ENCODE results near the gene PARD6B. TPM values are rescaled to one million over a fixed set of nuclear protein-coding genes. Genes with fewer than 3 reads are reported as not detected.
A peak's percentile ranks its signal among the peaks of the same experiment; 100 is the strongest.
"Not testable (repeated sequence)": the region's sequence is repeated elsewhere in the genome, so short reads cannot be mapped to it uniquely, and the experiment has no call there.

Gene PARD6B, protein sequence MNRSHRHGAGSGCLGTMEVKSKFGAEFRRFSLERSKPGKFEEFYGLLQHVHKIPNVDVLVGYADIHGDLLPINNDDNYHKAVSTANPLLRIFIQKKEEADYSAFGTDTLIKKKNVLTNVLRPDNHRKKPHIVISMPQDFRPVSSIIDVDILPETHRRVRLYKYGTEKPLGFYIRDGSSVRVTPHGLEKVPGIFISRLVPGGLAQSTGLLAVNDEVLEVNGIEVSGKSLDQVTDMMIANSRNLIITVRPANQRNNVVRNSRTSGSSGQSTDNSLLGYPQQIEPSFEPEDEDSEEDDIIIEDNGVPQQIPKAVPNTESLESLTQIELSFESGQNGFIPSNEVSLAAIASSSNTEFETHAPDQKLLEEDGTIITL
- polyA plus RNA-seq (ENCODE audit: insufficient read length in 3 of 3): 10 to 100 TPM; 20.7 to 26.7 (median 24.4) TPM

DNA sequence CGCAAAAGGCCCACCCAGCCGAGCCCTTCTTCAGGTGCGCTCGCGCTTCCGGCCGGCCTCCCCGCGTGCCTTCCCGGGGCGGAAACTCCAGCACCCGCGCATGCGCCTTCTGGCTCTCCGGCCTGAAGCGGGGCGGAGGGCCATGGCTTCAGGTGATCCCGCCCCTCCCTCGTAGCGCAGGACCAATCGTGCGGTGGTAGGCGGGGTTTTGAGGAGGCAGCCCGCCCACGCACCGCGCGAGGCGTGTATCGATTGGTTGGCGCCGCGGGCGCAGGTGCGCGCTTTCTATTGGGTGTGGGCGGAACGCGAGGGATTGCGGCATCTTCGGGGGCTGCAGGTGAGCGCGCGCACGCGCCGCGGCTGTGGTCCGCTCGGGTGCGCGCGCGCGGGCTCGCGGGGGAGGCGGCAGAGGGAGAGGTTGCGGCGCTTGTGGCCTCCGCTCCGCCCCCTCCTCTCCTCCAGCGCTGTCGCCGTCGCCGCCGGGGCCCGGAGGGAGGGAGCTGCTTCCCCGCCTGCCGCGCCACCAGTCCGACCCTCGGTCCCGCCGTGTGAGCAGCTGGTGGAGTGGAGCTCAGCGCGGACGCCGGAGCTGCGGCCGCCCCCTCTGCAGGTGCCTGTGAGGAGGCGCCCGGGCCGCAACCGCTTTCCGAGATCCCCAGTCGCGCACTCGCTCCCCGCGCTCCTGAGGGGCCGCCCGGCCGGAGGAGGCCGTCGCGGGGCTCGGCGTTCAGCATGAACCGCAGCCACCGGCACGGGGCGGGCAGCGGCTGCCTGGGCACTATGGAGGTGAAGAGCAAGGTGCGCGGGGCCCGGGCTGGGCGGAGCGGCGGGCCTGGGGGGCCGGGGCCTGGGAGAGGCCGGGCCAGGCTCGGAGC lies at the start of gene PARD6B:
Gene PARD6B (plus strand): TSS at position 526 of the 875 bp plus-strand sequence. CDS start 207 bp downstream, at position 733.
- peak; percentile 93 to 95 (median 94) for DNase-seq (ENCODE audit: low read depth in 3 of 3, low spot score in 2 of 3)

DNA sequence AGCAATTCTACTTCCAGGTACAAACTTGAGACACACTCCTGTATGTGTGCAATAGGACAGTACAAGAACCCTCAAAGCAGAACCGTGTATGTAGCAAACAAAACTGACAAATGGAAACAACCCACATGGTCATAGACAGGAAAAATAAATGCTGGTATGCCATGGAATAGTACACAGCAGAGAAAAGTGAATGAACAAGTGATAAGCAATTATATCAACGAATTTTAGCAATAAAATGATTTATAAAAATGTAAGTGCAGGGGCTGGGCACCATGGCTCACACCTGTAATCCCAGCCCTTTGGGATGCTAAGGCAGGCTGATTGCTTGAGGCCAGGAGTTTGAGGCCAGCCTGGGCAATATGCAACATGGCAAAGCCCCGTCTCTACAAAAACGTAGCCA lies 49.3 kb upstream of the PARD6B start:
- no peak for DNase-seq (ENCODE audit: low read depth in 3 of 3, low spot score in 2 of 3)

DNA sequence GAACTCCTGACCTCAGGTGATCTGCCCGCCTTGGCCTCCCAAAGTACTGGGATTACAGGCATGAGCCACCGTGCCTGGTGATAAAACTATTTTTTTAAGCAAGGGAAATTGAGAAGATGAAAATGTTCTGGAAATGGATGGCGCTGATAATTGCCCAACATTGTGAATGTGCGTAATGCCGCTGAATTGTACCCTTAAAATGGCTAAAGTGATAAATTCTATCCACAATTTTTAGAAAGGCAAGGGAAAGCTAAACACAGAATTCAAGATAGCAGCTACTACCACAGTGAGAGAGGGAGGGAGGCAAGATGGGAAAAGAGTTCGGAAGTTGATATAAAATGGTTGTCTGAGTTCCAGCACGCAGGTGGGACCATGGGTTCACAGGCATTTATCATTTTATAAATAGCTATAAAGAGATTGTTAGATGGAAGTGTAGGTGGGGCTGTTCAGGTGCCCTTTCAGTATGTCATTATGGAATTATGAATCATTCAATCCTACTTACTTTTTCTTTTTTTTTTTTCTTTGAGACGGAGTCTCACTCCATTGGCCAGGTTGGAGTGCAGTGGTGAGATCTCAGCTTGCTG lies 48.3 kb upstream of the PARD6B start:
- no peak for DNase-seq (ENCODE audit: low read depth in 3 of 3, low spot score in 2 of 3)

DNA sequence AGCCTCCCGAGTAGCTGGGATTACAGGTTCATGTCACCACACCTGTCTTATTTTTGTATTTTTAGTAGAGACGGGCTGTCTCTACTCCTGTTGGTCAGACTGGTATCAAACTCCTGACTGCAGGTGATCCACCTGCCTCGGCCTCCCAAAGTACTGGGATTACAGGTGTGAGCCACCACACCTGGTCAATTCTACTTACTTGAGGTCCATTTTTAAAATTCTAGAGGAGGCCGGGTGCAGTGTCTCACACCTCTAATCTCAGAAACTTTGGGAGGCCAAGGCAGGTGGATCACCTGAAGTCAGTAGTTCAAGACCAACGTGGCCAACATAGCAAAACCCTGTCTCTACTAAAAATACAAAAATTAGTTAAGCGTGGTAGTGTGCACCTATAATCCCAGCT lies 47.8 kb upstream of the PARD6B start:
- DNase-seq (ENCODE audit: low read depth in 3 of 3, low spot score in 2 of 3): no peak

DNA sequence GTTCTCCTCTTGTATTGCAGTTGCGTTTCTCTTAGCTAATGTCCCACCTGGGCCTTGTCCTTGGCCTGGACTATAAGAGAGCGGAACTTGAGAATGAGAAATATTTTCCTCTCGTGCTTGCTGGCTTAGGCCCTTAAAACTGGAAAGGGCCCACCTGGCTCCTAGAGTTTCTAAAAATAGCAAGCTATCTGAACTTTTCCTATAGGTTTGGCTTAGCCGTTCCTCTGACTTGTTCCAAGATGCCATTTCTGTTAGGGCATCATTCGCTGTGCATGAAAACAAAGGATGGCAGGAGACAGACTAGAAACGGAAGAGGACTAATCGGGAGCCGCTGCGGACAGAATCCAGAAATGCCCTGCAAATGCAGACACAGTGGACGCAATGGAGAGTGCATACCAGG lies 44.6 kb upstream of the PARD6B start:
- no peak for DNase-seq (ENCODE audit: low read depth in 3 of 3, low spot score in 2 of 3)

DNA sequence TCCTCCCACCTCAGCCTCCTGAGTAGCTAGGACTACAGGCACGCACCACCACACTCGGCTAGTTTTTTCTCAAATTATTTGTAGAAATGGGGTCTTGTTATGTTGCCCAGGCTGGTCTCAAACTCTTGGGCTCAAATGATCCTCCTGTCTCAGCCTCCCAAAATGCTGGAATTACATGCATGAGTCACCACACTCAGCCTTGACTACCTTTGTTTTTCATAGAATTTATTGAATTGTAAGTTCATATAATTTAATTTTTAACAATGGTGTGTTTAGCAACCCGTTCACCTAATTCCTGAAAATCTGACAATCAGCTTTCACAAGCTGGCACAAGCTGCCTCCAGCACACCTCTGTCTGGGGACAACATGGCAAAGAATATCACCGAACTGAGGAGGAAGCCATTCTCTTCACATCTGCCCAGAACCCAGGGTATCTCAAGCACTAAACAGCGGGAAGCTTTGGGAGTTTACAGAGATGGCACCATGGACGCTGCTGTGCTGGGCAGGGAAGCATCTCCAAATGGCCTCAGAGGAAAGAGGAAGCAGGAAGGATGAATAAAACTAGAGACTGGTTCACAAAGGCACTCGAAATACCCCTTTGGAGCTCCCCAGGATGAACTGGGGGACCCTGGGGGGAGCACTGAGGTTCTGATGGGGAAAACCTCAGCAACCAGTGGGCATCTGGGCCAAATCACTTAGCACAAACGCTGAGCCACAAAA lies 43.0 kb upstream of the PARD6B start:
- no peak for DNase-seq (ENCODE audit: low read depth in 3 of 3, low spot score in 2 of 3)

DNA sequence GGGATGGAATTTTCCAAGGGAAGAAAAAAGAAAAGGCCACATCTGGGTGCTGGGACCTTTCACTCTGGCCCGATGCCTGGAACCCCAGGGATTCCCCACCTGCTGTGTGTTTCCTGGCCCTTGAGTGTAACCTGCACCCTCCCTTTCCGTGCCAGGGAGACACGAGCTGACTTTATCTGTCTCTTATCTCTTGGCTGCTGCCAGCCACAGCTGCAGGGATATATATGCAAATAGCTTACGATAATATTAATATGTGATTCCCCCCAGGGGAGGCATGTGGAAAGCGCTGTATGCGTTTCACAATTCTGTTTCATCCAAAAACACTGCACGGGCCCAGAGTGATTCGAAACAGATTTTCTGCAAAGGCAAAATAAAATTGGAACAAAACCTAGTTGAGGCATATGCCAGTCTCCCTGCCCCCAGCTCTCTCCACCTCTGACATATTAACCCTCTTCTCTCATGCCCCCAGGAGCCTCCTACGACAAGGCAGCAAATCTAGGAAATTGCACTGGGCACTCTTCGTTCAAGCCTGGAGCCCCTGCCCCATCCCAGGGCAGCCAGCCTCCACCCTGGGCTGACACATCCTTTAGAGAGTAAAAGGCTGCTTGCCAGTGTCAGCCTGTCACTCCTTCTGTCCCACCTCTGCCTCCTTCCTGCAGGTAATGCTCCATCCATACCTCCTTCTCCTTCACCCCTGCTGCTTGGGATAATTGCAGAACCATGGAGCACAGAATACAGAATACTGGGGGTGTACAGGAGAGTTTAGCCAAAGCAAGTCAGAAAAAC lies 41.3 kb upstream of the PARD6B start:
- no peak for DNase-seq (ENCODE audit: low read depth in 3 of 3, low spot score in 2 of 3)

DNA sequence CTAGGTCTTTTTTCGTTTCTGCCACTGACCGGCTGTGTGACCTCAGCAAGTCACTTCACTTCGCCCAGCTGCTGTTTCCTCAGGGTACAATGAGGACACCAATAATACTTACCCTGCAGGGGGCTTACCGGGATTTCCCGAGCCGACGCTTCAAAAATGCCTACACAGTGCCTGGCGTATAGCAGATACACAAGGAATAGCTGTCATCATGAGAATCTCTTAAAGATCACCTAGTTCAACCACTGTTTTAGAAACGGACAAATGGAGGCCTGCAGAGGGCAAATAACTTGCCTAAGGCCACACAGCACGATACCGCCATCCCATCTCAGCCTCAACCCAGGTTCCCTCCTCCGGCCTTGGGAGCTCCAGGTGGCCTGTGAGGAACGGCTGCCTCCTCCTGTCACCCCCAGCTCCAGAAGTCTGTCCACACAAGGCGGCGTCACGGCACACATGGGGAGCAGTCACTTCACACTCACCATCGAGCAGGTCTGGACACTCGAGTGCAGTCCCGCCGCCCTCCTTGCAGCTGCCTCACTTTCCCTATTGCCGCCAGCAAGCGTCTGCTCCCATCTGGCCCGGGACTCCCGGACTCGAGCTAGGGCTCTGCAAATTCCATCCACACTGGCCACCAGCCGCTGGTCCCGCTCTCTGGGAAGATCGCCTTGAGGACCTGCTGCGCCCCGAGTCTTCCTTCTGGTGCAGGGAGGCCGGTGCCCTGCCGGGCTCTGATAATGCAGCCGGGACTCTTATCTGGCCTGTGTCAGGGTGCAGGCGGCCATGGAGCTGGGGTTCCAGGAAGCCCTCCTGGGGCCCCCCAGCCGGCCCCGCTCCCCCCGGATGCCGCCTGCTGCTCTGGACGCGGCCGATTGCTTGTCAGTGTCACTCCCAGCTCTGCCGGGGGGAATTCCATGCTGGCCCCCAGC lies 40.5 kb upstream of the PARD6B start, which contains the start of gene RIPOR3:
Gene RIPOR3 (minus strand): TSS at position 893 of the 923 bp plus-strand sequence. CDS start 414 bp downstream, at position 479.
- DNase-seq (ENCODE audit: low read depth in 3 of 3, low spot score in 2 of 3): no peak

DNA sequence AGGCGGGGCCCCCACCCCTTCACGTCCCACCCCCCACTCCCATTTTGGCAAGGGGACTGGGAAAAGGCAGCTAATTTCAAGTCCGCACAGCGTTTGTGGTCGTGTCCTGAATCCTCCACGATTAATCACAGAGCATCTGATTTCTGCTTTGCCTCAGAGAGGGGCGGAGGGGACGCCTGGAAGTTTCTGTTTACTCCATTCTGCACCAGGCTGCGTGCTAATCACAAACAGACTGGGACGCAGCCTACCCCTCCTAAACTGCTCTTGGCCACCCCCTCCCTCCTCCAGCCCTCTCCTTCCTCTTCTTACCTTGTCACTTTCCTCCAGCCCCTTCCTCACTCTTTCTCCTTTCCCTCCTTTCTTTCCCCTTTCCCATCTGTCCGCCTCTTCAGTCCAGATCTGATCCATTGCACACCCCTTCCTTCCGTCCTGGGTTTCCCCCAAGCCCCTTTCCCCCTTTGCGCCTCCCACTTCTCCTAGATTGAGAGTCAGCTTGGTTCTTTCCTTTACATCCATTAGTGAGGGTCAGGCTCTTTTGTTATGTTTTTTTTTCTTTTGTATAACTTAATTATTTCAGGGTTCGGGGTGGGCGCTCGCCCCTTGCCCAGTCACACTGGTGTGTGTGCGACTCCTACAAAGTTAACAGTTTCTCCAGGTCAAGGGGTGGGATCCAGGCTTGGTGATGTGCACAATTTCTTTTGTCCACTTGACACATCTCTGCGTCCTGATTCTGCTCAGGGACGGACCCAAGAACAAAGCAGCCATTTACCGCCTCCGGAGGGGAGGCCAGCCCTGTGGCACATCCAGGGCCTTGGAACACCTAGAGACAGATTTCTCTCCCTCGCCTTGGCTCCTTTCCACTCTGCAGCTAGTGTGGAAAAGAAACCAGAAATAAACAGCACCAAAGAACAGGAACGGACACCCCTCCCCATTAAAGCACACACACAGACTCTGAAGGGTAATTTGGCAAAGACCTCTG lies 39.5 kb upstream of the PARD6B start:
- DNase-seq (ENCODE audit: low read depth in 3 of 3, low spot score in 2 of 3): no peak

DNA sequence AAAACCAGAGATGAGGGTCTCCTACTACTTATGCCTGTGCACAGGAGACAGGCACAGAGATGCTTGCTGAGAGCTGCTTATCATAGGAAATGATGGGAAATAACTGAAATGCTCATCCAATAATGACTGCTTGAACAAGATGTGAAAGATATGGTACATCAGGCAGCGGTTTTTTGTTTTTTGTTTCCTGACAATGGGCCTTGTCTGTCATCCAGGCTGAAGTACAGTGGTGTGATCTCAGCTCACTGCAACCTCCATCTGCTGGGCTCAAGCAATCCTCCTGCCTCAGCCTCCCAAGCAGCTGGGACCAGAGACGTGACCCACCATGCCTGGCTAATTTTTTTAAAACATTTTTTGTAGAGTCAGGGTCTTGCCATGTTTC lies 38.8 kb upstream of the PARD6B start:
- DNase-seq (ENCODE audit: low read depth in 3 of 3, low spot score in 2 of 3): no peak

DNA sequence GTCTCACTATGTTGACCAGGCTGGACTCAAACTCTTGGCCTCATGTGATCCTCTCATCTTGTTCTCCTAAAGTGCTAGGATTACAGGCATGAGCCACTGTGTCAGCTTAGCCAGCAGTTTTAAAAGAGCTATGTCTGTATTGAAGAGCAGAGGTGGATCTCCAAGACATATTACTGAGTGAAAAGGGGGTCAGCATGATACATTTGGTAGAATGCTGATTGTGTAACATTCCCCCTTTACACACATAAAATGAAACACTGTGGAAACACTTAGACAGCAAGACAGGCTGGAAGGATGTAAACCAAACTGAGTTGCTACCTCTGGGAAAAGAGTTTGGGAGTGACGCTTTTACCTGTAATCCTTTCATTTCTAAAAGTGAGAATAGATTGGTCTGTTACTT lies 38.4 kb upstream of the PARD6B start:
- DNase-seq (ENCODE audit: low read depth in 3 of 3, low spot score in 2 of 3): no peak

DNA sequence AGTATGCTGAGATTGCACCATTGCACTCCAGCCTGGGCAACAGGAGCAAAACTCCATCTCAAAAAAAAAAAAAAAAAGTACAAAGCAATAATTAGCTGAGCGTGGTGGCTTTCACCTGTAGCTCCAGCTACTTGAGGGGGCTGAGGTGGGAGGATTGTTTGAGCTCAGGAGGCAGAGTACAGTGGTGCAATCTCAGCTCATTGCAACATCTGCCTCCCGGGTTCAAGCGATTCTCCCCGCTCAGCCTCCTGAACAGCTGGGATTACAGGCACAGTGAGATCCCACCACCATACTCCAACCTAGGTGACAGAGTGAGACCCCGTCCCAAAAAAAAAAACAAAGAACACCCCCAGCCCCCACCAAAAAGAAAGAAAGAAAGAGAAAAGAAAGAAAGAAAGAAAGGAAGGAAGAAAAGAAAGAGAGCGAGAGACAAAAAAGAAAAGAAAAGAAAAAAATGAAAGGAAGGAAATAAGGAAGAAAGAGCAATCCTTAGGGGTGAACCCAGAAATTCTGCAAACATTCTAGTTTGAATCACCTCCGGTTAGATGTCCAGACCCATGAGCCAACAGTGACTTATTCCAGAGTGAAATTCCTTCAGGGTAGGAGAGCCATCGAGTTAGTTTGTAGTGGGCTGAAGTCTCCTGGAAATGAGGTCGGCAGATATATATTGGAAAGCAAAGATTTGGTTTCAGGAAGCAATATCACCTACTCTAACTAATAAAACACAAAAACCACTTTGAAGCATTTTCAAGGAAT lies 36.8 kb upstream of the PARD6B start:
- no peak for DNase-seq (ENCODE audit: low read depth in 3 of 3, low spot score in 2 of 3)

DNA sequence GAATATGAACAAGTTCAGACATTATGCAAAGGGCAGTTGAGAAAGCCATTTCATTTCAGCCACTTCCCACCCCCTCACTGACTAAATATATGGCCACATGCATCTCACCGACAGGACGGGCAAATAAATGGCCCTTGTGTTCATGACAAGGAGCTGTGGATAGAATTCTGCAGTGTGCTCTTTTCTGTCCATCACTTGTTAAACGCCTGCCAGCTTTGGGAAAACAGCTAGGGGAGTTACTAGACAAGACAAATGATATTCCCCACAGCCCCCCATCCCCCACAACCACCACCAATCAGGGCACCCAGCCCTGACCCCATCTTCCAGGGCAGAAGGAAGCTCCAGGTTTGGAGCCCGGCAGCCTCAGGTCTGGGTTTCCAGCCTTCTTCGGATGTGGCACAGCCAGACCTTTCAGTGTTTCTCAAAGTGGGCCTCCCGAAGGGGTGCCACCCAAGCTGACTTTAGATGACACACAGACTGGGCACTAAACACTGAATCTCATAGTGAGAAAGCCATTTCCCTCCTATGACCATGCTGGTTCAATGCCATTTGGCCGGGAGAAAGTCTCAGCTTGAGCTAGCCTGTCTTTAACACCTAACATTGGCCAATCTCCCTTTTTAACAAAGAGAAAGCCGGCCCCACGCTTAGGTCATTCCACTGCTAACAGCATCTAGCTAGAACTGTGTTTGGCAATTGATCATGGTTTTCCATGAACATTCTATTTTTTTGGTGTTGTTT lies 36.1 kb upstream of the PARD6B start:
- no peak for DNase-seq (ENCODE audit: low read depth in 3 of 3, low spot score in 2 of 3)

DNA sequence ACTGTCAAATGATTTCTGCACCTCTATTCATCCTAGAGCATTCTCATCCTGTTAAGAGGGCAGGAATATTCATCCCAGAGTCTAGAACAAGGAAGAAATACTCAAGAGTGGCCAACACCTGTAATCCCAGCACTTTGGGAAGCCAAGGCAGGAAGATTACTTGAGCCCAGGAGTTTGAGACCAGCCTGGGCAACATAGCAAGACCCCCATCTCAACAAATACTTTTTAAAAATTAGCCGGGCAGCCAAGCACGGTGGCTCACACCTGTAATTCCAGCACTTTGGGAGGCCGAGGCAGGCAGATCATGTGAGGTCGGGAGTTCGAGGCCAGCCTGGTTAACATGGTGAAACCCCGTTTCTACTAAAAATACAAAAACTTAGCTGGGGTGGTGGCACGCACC lies 33.1 kb upstream of the PARD6B start:
- DNase-seq (ENCODE audit: low read depth in 3 of 3, low spot score in 2 of 3): not testable (repeated sequence)

DNA sequence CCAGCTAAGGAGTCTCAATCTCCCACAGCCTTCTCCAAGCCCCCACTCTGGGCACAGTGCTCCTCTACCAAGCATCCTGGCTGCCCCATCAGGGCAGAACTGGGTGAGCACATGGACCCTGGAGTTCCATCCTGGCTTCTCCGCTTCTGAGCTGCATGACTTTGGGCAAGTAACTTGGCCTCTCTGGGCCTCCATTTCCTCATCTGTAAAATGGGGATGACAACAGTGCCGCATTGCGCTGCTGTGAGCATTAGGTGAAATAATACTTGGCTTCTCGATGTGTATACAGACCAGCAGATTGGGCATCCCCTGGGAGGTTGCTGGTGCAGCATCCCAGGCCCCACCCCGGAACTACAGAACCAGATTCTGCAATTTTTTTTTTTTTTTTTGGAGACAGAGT lies 31.7 kb upstream of the PARD6B start:
- DNase-seq (ENCODE audit: low read depth in 3 of 3, low spot score in 2 of 3): no peak
